ENCODE data around the gene GAP43. TPM values are rescaled to one million over a fixed set of nuclear protein-coding genes. Genes with fewer than 3 reads are reported as not detected.

GAP43 gene
- total and polyA plus RNA-seq, 7 experiments from 2014 or later, result not detected

- Histone ChIP-seq H3K9me3 (ENCODE audit: control insufficient read depth in 2 of 3, low read length in 3 of 3) (no peaks in the 10 kb centered on the region), H3K27ac (ENCODE audit: low read depth, low read length) (no peak overlapping the region), H3K27me3 (ENCODE audit: control insufficient read depth in 2 of 2, insufficient read depth in 2 of 2, low read length in 2 of 2) (no peaks in the 10 kb centered on the region), H3K4me1 (ENCODE audit: control insufficient read depth in 2 of 2, insufficient read depth in 2 of 2, low read length in 2 of 2) (no peaks in the 10 kb centered on the region), H3K36me3 (ENCODE audit: control insufficient read depth in 2 of 3, insufficient read depth in 3 of 3, low read length in 3 of 3) (no peaks in the 10 kb centered on the region), H3K4me3 (ENCODE audit: low read length) (no peak overlapping the region)
- Mint-ChIP-seq H3K9me3 (peaks cover 0 to 3% (median 0%) of the 10 kb centered on the region in 11 donors), H3K27me3 (peaks cover 5 to 26% (median 16%) of the 10 kb centered on the region in 5 donors), H3K27ac (no peak overlapping the region), H3K36me3 (no peaks in the 10 kb centered on the region), H3K4me1 (peaks cover 0 to 5% (median 0%) of the 10 kb centered on the region in 7 donors), H3K4me3 (no peak overlapping the region)
- no peak for ATAC-seq
- CTCF ChIA-PET, result no interaction called here
- POLR2A ChIA-PET, result no interaction called here
- no peak for DNase-seq
- intact Hi-C loops (cut with micrococcal nuclease), result no loop called here
Measured at GRCh38 chr3:115635406-115635805, 12.1 kb downstream of the GAP43 start.

- no peaks in the 10 kb centered on the region for H3K4me1 ChIP-seq (ENCODE audit: control insufficient read depth in 2 of 2, insufficient read depth in 2 of 2, low read length in 2 of 2)
- H3K9me3 ChIP-seq (ENCODE audit: control insufficient read depth in 2 of 3, low read length in 3 of 3), result no peaks in the 10 kb centered on the region
- CTCF ChIA-PET, result interaction anchor here (0.5 kb wide), 1 partner anchor 1533 kb away, joined by 3 read pairs; no protein-coding TSS in a partner anchor
- no peak overlapping the region for H3K4me3 ChIP-seq (ENCODE audit: low read length)
- H3K27me3 ChIP-seq (ENCODE audit: control insufficient read depth in 2 of 2, insufficient read depth in 2 of 2, low read length in 2 of 2), result no peaks in the 10 kb centered on the region
- Mint-ChIP-seq H3K36me3 (no peaks in the 10 kb centered on the region), H3K4me1 (peaks cover 0 to 5% (median 0%) of the 10 kb centered on the region in 7 donors), H3K4me3 (no peak overlapping the region), H3K9me3 (peaks cover 0 to 3% (median 0%) of the 10 kb centered on the region in 11 donors), H3K27ac (no peak overlapping the region), H3K27me3 (peaks cover under 1 to 13% (median 8%) of the 10 kb centered on the region in 5 donors)
- no peaks in the 10 kb centered on the region for H3K36me3 ChIP-seq (ENCODE audit: control insufficient read depth in 2 of 3, insufficient read depth in 3 of 3, low read length in 3 of 3)
- POLR2A ChIA-PET, result no interaction called here
- ATAC-seq (no peak), DNase-seq (no peak)
- H3K27ac ChIP-seq (ENCODE audit: low read depth, low read length), result no peak overlapping the region
- intact Hi-C loops (cut with micrococcal nuclease), result no loop called here
Measured at GRCh38 chr3:115638241-115638640, 14.9 kb downstream of the GAP43 start.

GRCh38 chr3:115638991-115639390, 15.7 kb downstream of the GAP43 start:
- ChIA-PET CTCF (no interaction called here), POLR2A (no interaction called here)
- Mint-ChIP-seq H3K36me3 (no peaks in the 10 kb centered on the region), H3K4me3 (no peak overlapping the region), H3K27ac (no peak overlapping the region), H3K4me1 (peaks cover 0 to 5% (median 0%) of the 10 kb centered on the region in 7 donors), H3K27me3 (peaks cover 8 to 15% (median 13%) of the 10 kb centered on the region in 5 donors), H3K9me3 (peaks cover 0 to 3% (median 0%) of the 10 kb centered on the region in 11 donors)
- intact Hi-C loops (cut with micrococcal nuclease), result no loop called here
- no peak for DNase-seq
- Histone ChIP-seq H3K4me1 (ENCODE audit: control insufficient read depth in 2 of 2, insufficient read depth in 2 of 2, low read length in 2 of 2) (no peaks in the 10 kb centered on the region), H3K36me3 (ENCODE audit: control insufficient read depth in 2 of 3, insufficient read depth in 3 of 3, low read length in 3 of 3) (no peaks in the 10 kb centered on the region), H3K27ac (ENCODE audit: low read depth, low read length) (no peak overlapping the region), H3K9me3 (ENCODE audit: control insufficient read depth in 2 of 3, low read length in 3 of 3) (no peaks in the 10 kb centered on the region), H3K27me3 (ENCODE audit: control insufficient read depth in 2 of 2, insufficient read depth in 2 of 2, low read length in 2 of 2) (no peaks in the 10 kb centered on the region), H3K4me3 (ENCODE audit: low read length) (no peak overlapping the region)
- no peak for ATAC-seq

DNA sequence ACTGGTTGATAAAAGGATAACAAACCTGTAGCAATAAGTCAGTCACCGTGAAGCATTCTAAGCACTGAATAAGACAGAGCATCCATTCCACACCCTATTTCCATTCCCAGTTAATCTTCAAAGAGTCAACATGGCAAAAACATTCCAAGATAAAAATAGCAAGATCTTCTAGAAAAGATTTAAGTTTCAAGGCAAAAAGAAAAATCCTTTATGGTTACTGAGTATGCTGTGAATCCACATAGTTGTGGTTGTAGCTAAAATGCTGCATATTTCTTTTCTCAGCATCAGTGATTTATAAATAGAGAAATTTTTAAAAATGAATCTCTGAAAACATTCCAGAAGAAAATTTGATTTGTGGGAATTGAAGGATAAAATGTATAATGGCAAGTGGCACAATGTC, 21.1 kb downstream of the GAP43 start:
- Mint-ChIP-seq H3K27ac (no peak overlapping the region), H3K9me3 (peaks cover 0 to 2% (median 0%) of the 10 kb centered on the region in 11 donors), H3K36me3 (no peaks in the 10 kb centered on the region), H3K4me1 (no peaks in the 10 kb centered on the region), H3K27me3 (peaks cover 18 to 39% (median 28%) of the 10 kb centered on the region in 5 donors), H3K4me3 (no peak overlapping the region)
- ChIA-PET CTCF (no interaction called here), POLR2A (no interaction called here)
- Histone ChIP-seq H3K4me1 (ENCODE audit: control insufficient read depth in 2 of 2, insufficient read depth in 2 of 2, low read length in 2 of 2) (no peaks in the 10 kb centered on the region), H3K36me3 (ENCODE audit: control insufficient read depth in 2 of 3, insufficient read depth in 3 of 3, low read length in 3 of 3) (no peaks in the 10 kb centered on the region), H3K27ac (ENCODE audit: low read depth, low read length) (no peak overlapping the region), H3K9me3 (ENCODE audit: control insufficient read depth in 2 of 3, low read length in 3 of 3) (no peaks in the 10 kb centered on the region), H3K4me3 (ENCODE audit: low read length) (no peak overlapping the region), H3K27me3 (ENCODE audit: control insufficient read depth in 2 of 2, insufficient read depth in 2 of 2, low read length in 2 of 2) (no peaks in the 10 kb centered on the region)
- intact Hi-C loops (cut with micrococcal nuclease), result no loop called here
- no peak for DNase-seq
- ATAC-seq, result no peak

GRCh38 chr3:115646027-115646690, 22.8 kb downstream of the GAP43 start:
- no peak overlapping the region for H3K4me3 ChIP-seq (ENCODE audit: low read length)
- no peaks in the 10 kb centered on the region for H3K4me1 ChIP-seq (ENCODE audit: control insufficient read depth in 2 of 2, insufficient read depth in 2 of 2, low read length in 2 of 2)
- no peaks in the 10 kb centered on the region for H3K36me3 ChIP-seq (ENCODE audit: control insufficient read depth in 2 of 3, insufficient read depth in 3 of 3, low read length in 3 of 3)
- no peaks in the 10 kb centered on the region for H3K9me3 ChIP-seq (ENCODE audit: control insufficient read depth in 2 of 3, low read length in 3 of 3)
- H3K36me3 Mint-ChIP-seq, result no peaks in the 10 kb centered on the region
- no peak overlapping the region for H3K27ac ChIP-seq (ENCODE audit: low read depth, low read length)
- no peak overlapping the region for H3K27ac Mint-ChIP-seq
- no peaks in the 10 kb centered on the region for H3K4me1 Mint-ChIP-seq
- CTCF ChIA-PET, result no interaction called here
- POLR2A ChIA-PET, result no interaction called here
- DNase-seq (no peak), ATAC-seq (no peak)
- H3K27me3 ChIP-seq (ENCODE audit: control insufficient read depth in 2 of 2, insufficient read depth in 2 of 2, low read length in 2 of 2), result no peaks in the 10 kb centered on the region
- H3K27me3 Mint-ChIP-seq, result peaks cover 14 to 39% (median 34%) of the 10 kb centered on the region in 5 donors
- no peak overlapping the region for H3K4me3 Mint-ChIP-seq
- intact Hi-C loops (cut with micrococcal nuclease), result no loop called here
- peaks cover 0 to under 1% (median 0%) of the 10 kb centered on the region in 11 donors for H3K9me3 Mint-ChIP-seq

DNA sequence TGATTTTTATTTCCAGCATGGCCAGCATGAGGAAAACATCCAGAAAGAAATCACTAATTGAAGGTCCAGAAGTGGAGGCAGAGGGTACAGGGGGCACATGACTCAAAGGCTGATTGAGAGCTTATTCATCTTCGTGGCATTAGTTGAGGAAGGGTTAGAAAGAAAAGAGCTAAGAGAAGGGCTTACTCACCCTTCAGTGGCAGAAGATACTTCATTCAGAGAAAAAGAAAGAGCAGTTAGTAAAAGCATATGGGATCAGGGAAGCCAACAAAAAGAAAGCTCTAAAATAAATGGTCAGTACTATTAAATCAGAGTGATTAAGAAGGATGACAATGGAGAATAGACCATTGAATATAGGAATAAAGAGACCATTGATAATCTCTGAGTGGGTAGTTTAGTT, 25.2 kb downstream of the GAP43 start:
- POLR2A ChIA-PET, result no interaction called here
- intact Hi-C loops (cut with micrococcal nuclease), result no loop called here
- CTCF ChIA-PET, result interaction anchor here (0.5 kb wide), 1 partner anchor 1822 kb away, joined by 6 read pairs; no protein-coding TSS in a partner anchor
- Mint-ChIP-seq H3K36me3 (no peaks in the 10 kb centered on the region), H3K4me1 (no peaks in the 10 kb centered on the region), H3K27me3 (peaks cover 10 to 43% (median 38%) of the 10 kb centered on the region in 5 donors), H3K9me3 (no peaks in the 10 kb centered on the region), H3K4me3 (no peak overlapping the region), H3K27ac (no peak overlapping the region)
- no peak overlapping the region for H3K4me3 ChIP-seq (ENCODE audit: low read length)
- H3K9me3 ChIP-seq (ENCODE audit: control insufficient read depth in 2 of 3, low read length in 3 of 3), result no peaks in the 10 kb centered on the region
- no peaks in the 10 kb centered on the region for H3K36me3 ChIP-seq (ENCODE audit: control insufficient read depth in 2 of 3, insufficient read depth in 3 of 3, low read length in 3 of 3)
- ATAC-seq (no peak), DNase-seq (no peak)
- no peaks in the 10 kb centered on the region for H3K4me1 ChIP-seq (ENCODE audit: control insufficient read depth in 2 of 2, insufficient read depth in 2 of 2, low read length in 2 of 2)
- H3K27me3 ChIP-seq (ENCODE audit: control insufficient read depth in 2 of 2, insufficient read depth in 2 of 2, low read length in 2 of 2), result no peaks in the 10 kb centered on the region
- H3K27ac ChIP-seq (ENCODE audit: low read depth, low read length), result no peak overlapping the region

DNA sequence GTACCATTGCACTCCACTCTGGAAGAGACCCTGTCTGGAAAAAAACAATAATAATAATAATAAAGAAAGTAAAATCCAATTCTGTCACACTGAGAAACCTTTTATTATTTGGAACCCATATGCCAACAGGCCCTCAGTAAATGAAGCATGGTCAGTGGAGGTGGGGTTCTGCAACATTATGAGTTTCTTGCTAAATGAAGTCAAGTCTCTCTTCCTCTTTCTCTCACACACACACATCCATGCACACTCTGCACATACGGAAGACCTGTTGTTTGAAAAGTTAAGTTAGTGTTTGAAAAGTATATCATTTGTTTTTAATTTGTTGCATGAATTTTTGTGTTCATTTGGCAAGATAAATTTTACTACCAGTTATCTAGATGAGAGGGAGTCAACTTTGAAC, 27.8 kb downstream of the GAP43 start:
- ChIA-PET CTCF (no interaction called here), POLR2A (no interaction called here)
- no peak for DNase-seq
- Mint-ChIP-seq H3K27me3 (peaks cover 7 to 35% (median 29%) of the 10 kb centered on the region in 5 donors), H3K4me1 (peaks cover 0 to 3% (median 0%) of the 10 kb centered on the region in 7 donors), H3K36me3 (no peaks in the 10 kb centered on the region), H3K27ac (no peak overlapping the region), H3K9me3 (no peaks in the 10 kb centered on the region), H3K4me3 (no peak overlapping the region)
- H3K9me3 ChIP-seq (ENCODE audit: control insufficient read depth in 2 of 3, low read length in 3 of 3), result no peaks in the 10 kb centered on the region
- H3K36me3 ChIP-seq (ENCODE audit: control insufficient read depth in 2 of 3, insufficient read depth in 3 of 3, low read length in 3 of 3), result no peaks in the 10 kb centered on the region
- no peak for ATAC-seq
- no peak overlapping the region for H3K27ac ChIP-seq (ENCODE audit: low read depth, low read length)
- no peaks in the 10 kb centered on the region for H3K27me3 ChIP-seq (ENCODE audit: control insufficient read depth in 2 of 2, insufficient read depth in 2 of 2, low read length in 2 of 2)
- intact Hi-C loops (cut with micrococcal nuclease), result no loop called here
- H3K4me3 ChIP-seq (ENCODE audit: low read length), result no peak overlapping the region
- no peaks in the 10 kb centered on the region for H3K4me1 ChIP-seq (ENCODE audit: control insufficient read depth in 2 of 2, insufficient read depth in 2 of 2, low read length in 2 of 2)

All from naive thymus-derived CD4-positive, alpha-beta T cell (primary cell).